GM23338 (cell line): Measurements from ENCODE around the gene UBAC2. TPM values are rescaled to one million over a fixed set of nuclear protein-coding genes. Genes with fewer than 3 reads are reported as not detected.

Experiments
- ATAC-seq: fragments of 200-7000 bp; cut with Tn5 transposase; 3 replicates; pipeline ENCODE4 v1.9.1; 2020
- DNase-seq: peaks from one replicate; pipeline ENCODE4 v3.0.0-alpha.2; 2015; ENCODE audit warnings: low spot score
- H2AFZ ChIP-seq: fragments of 200-600 bp; sonication (generic); 2 replicates; pipeline ENCODE4 v1.8.0; 2016; ENCODE audit warnings: antibody characterized with exemption, mild to moderate bottlenecking, moderate library complexity
- H3F3A ChIP-seq: fragments of 200-600 bp; sonication (generic); replicated peaks from 2 replicates; pipeline ENCODE4 v1.8.0; 2017; ENCODE audit warnings: antibody characterized with exemption, mixed run types, low read depth
- H3K27ac ChIP-seq: fragments of 200-600 bp; sonication (generic); 2 replicates; pipeline ENCODE4 v1.6.1; 2016; ENCODE audit warnings: low read depth
- H3K27me3 ChIP-seq: fragments of 200-600 bp; sonication (generic); 2 replicates; pipeline ENCODE4 v1.8.0; 2016; ENCODE audit warnings: mild to moderate bottlenecking, mixed run types, moderate library complexity; ENCODE audit not compliant: insufficient read depth
- H3K36me3 ChIP-seq: fragments of 200-600 bp; sonication (generic); 2 replicates; pipeline ENCODE4 v1.8.0; 2016; ENCODE audit warnings: mild to moderate bottlenecking; ENCODE audit not compliant: insufficient read depth
- H3K4me1 ChIP-seq: fragments of 200-600 bp; sonication (generic); 2 replicates; pipeline ENCODE4 v1.8.0; 2016; ENCODE audit warnings: mild to moderate bottlenecking, moderate library complexity; ENCODE audit not compliant: insufficient read depth
- H3K4me2 ChIP-seq: fragments of 200-600 bp; sonication (generic); 2 replicates; pipeline ENCODE4 v1.7.1; 2017; ENCODE audit warnings: mixed run types
- H3K4me3 ChIP-seq: fragments of 200-600 bp; sonication (generic); 2 replicates; pipeline ENCODE4 v1.6.1; 2016; ENCODE audit warnings: mixed run types
- H3K79me2 ChIP-seq: fragments of 200-600 bp; sonication (generic); replicated peaks from 2 replicates; pipeline ENCODE4 v1.8.0; 2017; ENCODE audit warnings: mild to moderate bottlenecking; ENCODE audit not compliant: insufficient read depth
- H3K9me2 ChIP-seq: fragments of 200-600 bp; sonication (generic); 2 replicates; pipeline ENCODE4 v1.8.0; 2017; ENCODE audit not compliant: insufficient read depth
- H4K20me1 ChIP-seq: fragments of 200-600 bp; sonication (generic); replicated peaks from 2 replicates; pipeline ENCODE4 v1.8.0; 2017; ENCODE audit warnings: mild to moderate bottlenecking; ENCODE audit not compliant: insufficient read depth
- H3K27ac Mint-ChIP-seq: 2 replicates; pipeline ENCODE4 v1.8.0; 2020; ENCODE audit warnings: inconsistent platforms, mild to moderate bottlenecking, moderate library complexity, mixed read lengths
- H3K27me3 Mint-ChIP-seq: 3 replicates; pipeline ENCODE4 v1.8.0; 2022; ENCODE audit warnings: low read depth, mild to moderate bottlenecking, moderate library complexity, mixed read lengths, inconsistent platforms; ENCODE audit not compliant: insufficient read depth, poor library complexity
- H3K36me3 Mint-ChIP-seq: 3 replicates; pipeline ENCODE4 v1.8.0; 2021; ENCODE audit warnings: low read depth, mild to moderate bottlenecking, inconsistent platforms, moderate library complexity, mixed read lengths
- H3K4me1 Mint-ChIP-seq: 3 replicates; pipeline ENCODE4 v1.8.0; 2020; ENCODE audit warnings: mild to moderate bottlenecking, inconsistent platforms, mixed read lengths
- H3K4me3 Mint-ChIP-seq: 3 replicates; pipeline ENCODE4 v1.8.0; 2021; ENCODE audit warnings: moderate library complexity, mild to moderate bottlenecking, inconsistent platforms, mixed read lengths
- H3K9me3 Mint-ChIP-seq: 3 replicates; pipeline ENCODE4 v1.8.0; 2020; ENCODE audit warnings: moderate library complexity, mild to moderate bottlenecking, inconsistent platforms, mixed read lengths
- CREB1 ChIP-seq: fragments of 250-450 bp; sonication (Bioruptor Pico); IDR thresholded peaks from 2 replicates; pipeline ENCODE4 v1.5.0; 2020; ENCODE audit warnings: low read depth, mild to moderate bottlenecking, moderate library complexity
- CTCF ChIP-seq, 2 experiments: fragments of 200-600 bp in 1 of 2; sonication (generic) in 1 of 2; conservative IDR thresholded peaks; 2 replicates each; pipeline versions ENCODE4 v1.5.1 to v1.6.1; 2016 to 2017; ENCODE audit warnings: antibody characterized with exemption in 2 of 2, low read depth in 2 of 2, mild to moderate bottlenecking in 2 of 2, moderate library complexity in 1 of 2
- EZH2 ChIP-seq: fragments of 200-600 bp; sonication (generic); IDR thresholded peaks from one replicate; pipeline ENCODE4 v1.8.0; 2017; ENCODE audit warnings: antibody characterized with exemption, mild to moderate bottlenecking, low read depth; ENCODE audit not compliant: unreplicated experiment
- EZH2phosphoT487 ChIP-seq: fragments of 200-600 bp; sonication (generic); IDR thresholded peaks from one replicate; pipeline ENCODE4 v1.8.1; 2018; ENCODE audit warnings: antibody characterized with exemption; ENCODE audit not compliant: unreplicated experiment
- JUNB ChIP-seq: IDR thresholded peaks from one replicate; pipeline ENCODE4 v1.6.1; 2016; ENCODE audit warnings: antibody characterized with exemption; ENCODE audit not compliant: unreplicated experiment
- NANOG ChIP-seq: IDR thresholded peaks from 2 replicates; pipeline ENCODE4 v1.6.1; 2016; ENCODE audit warnings: antibody characterized with exemption, borderline replicate concordance
- POLR2AphosphoS5 ChIP-seq: IDR thresholded peaks from 2 replicates; pipeline ENCODE4 v1.6.1; 2016; ENCODE audit warnings: antibody characterized with exemption, low read depth
- REST ChIP-seq: IDR thresholded peaks from one replicate; pipeline ENCODE4 v1.6.1; 2018; ENCODE audit warnings: antibody characterized with exemption; ENCODE audit not compliant: unreplicated experiment
- STAT1 ChIP-seq: IDR thresholded peaks from one replicate; pipeline ENCODE4 v1.6.1; 2016; ENCODE audit warnings: antibody characterized with exemption; ENCODE audit not compliant: unreplicated experiment
- ZNF114 ChIP-seq: fragments of 250-450 bp; sonication (Bioruptor Pico); IDR thresholded peaks from 2 replicates; pipeline ENCODE4 v1.5.0; 2020; ENCODE audit warnings: mild to moderate bottlenecking, moderate library complexity
- ZNF331 ChIP-seq: fragments of 250-450 bp; sonication (Bioruptor Pico); IDR thresholded peaks from 2 replicates; pipeline ENCODE4 v1.5.0; 2020; ENCODE audit warnings: low read depth, mild to moderate bottlenecking, moderate library complexity
- ZNF462 ChIP-seq: fragments of 250-450 bp; sonication (Bioruptor Pico); IDR thresholded peaks from 2 replicates; pipeline ENCODE4 v1.5.0; 2020; ENCODE audit warnings: mild to moderate bottlenecking, moderate library complexity
- polyA plus RNA-seq: library from polyadenylated mRNA; unstranded; fragments of >200 nt; fragmentation: Nextera tagmentation; extraction: Ambion mirVana; gene quantifications from 2 replicates; pipeline ENCODE4 v1.2.1, GENCODE V29; 2016
- total RNA-seq: library from RNA; depleted of rRNA; stranded (reverse); fragments of >200 nt; shearing (Covaris generic); gene quantifications from 2 replicates; pipeline ENCODE4 v1.2.3, GENCODE V29; 2014

The UBAC2 gene
- total and polyA plus RNA-seq, 2 experiments from 2014 or later: 37.9 to 76.9 TPM

- no peaks in the 10 kb centered on the region for H3F3A ChIP-seq
- no peak overlapping the region for H2AFZ ChIP-seq
- Mint-ChIP-seq H3K4me3 (no peak overlapping the region), H3K27me3 (peaks cover 17% of the 10 kb centered on the region), H3K36me3 (peaks cover 12% of the 10 kb centered on the region), H3K27ac (no peak overlapping the region), H3K9me3 (no peaks in the 10 kb centered on the region; the same call in 2 of the 3 replicates), H3K4me1 (peaks cover 31% of the 10 kb centered on the region)
- no peak overlapping the region for H3K4me3 ChIP-seq
- TF ChIP-seq NANOG (no peak), ZNF114 (CRISPR knock-in tag) (no peak), EZH2phosphoT487 (no peak), ZNF462 (CRISPR knock-in tag) (no peak), CREB1 (no peak), CTCF (conservative IDR thresholded peaks at IDR 0.05; ENCODE audit: low read depth in 2 of 2) (no peak), JUNB (no peak), REST (no peak), POLR2AphosphoS5 (no peak), STAT1 (no peak), ZNF331 (CRISPR knock-in tag) (no peak), EZH2 (no peak)
- ATAC-seq: no peak
- H4K20me1 ChIP-seq: no peaks in the 10 kb centered on the region
- no peak for DNase-seq
- no peak overlapping the region for H3K4me2 ChIP-seq
- H3K27me3 ChIP-seq: no peaks in the 10 kb centered on the region
- no peaks in the 10 kb centered on the region for H3K36me3 ChIP-seq
- H3K9me2 ChIP-seq: no peaks in the 10 kb centered on the region
- H3K27ac ChIP-seq: no peak overlapping the region
- no peaks in the 10 kb centered on the region for H3K79me2 ChIP-seq
- no peaks in the 10 kb centered on the region; the same call in 1 of the 2 replicates for H3K4me1 ChIP-seq
Observed at GRCh38 chr13:99385940-99386339, 185.3 kb downstream of the UBAC2 start.
